ENCODE data around the gene ZDHHC14.
"Not testable (repeated sequence)": the region's sequence is repeated elsewhere in the genome, so short reads cannot be mapped to it uniquely, and the experiment has no call there.

The ZDHHC14 gene

GRCh38 chr6:157557559-157557958, 176.6 kb downstream of the ZDHHC14 start:
- no peak for DNase-seq

- no peak for DNase-seq
Measured at GRCh38 chr6:157558049-157558448, 177.1 kb downstream of the ZDHHC14 start.

GRCh38 chr6:157558487-157559200, 177.7 kb downstream of the ZDHHC14 start:
- DNase-seq: no peak

GRCh38 chr6:157559201-157559756, 178.3 kb downstream of the ZDHHC14 start:
- DNase-seq: no peak

- DNase-seq: not testable (repeated sequence)
Measured at GRCh38 chr6:157560063-157560462, 179.1 kb downstream of the ZDHHC14 start.

- no peak for DNase-seq
Measured at GRCh38 chr6:157560691-157561413, 179.9 kb downstream of the ZDHHC14 start.

- no peak for DNase-seq
Measured at GRCh38 chr6:157561414-157561790, 180.4 kb downstream of the ZDHHC14 start.

- DNase-seq: no peak
Measured at GRCh38 chr6:157561929-157562810, 181.2 kb downstream of the ZDHHC14 start.

- no peak for DNase-seq
Measured at GRCh38 chr6:157562997-157563396, 182.0 kb downstream of the ZDHHC14 start.

- no peak for DNase-seq
Measured at GRCh38 chr6:157563611-157564284, 182.8 kb downstream of the ZDHHC14 start.

GRCh38 chr6:157568702-157569101, 187.7 kb downstream of the ZDHHC14 start:
- DNase-seq: no peak

GRCh38 chr6:157569543-157569942, 188.6 kb downstream of the ZDHHC14 start:
- no peak for DNase-seq

GRCh38 chr6:157570104-157570503, 189.1 kb downstream of the ZDHHC14 start:
- no peak for DNase-seq

GRCh38 chr6:157570752-157571151, 189.8 kb downstream of the ZDHHC14 start:
- no peak for DNase-seq

- DNase-seq: no peak
Measured at GRCh38 chr6:157571269-157571668, 190.3 kb downstream of the ZDHHC14 start.

GRCh38 chr6:157571950-157572349, 191.0 kb downstream of the ZDHHC14 start:
- DNase-seq: no peak

- peak; percentile 9 for DNase-seq
Measured at GRCh38 chr6:157574851-157575424, 193.9 kb downstream of the ZDHHC14 start.

GRCh38 chr6:157575436-157576145, 194.6 kb downstream of the ZDHHC14 start:
- DNase-seq: no peak

GRCh38 chr6:157576991-157577390, 196.0 kb downstream of the ZDHHC14 start:
- DNase-seq: not testable (repeated sequence)

GRCh38 chr6:157578527-157578926, 197.5 kb downstream of the ZDHHC14 start:
- DNase-seq: peak; percentile 60

- DNase-seq: no peak
Measured at GRCh38 chr6:157579467-157580031, 198.6 kb downstream of the ZDHHC14 start.
